Coronary artery (tissue), 2 donors: ENCODE results near the gene ZBTB39.

Experiments used
- DNase-seq: peaks from one replicate; pipeline ENCODE4 v3.0.0-alpha.2; 2017; ENCODE audit warnings: low spot score
- H3K27ac ChIP-seq, 2 donors: fragments of 200-600 bp; sonication (generic); one replicate each; pipeline ENCODE4 v1.5.1; 2016 to 2019
- H3K4me3 ChIP-seq: fragments of 200-600 bp; sonication (generic); 2 replicates; pipeline ENCODE4 v1.5.1; 2016; ENCODE audit warnings: mild to moderate bottlenecking, moderate library complexity
- TF ChIP-seq, protein P1 (sequence below): fragments of 200-600 bp; sonication (generic); IDR thresholded peaks from one replicate; pipeline ENCODE4 v1.5.1; 2019; ENCODE audit warnings: antibody characterized with exemption

The ZBTB39 gene

DNA sequence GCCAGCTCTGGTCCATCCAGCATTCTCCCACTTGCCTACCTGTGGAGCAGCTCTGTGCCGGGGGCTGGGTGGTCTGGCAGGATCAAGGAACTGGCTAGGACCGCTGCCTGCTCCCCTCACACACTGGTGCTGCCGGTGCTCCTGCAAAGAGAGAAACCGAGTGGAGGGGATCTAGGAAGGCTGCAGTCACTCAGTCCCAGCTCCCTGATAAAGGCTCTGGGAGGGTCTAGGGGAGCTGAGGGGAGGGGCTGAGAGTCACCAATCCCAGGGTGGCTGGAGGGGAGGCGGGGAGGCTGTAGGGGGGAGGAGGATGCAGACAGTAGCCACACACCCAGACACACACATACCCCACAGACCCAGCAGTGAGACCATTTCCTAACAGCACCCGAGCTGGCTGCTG lies 10.0 kb upstream of the ZBTB39 start, which contains the start of gene TAC3:
Gene TAC3 (minus strand): TSS at position 182 of the 400 bp plus-strand sequence. CDS start 732 bp downstream, outside the sequence.
- H3K27ac ChIP-seq = no peak within 1 kb of the TSS
- TF ChIP-seq, protein P1, sequence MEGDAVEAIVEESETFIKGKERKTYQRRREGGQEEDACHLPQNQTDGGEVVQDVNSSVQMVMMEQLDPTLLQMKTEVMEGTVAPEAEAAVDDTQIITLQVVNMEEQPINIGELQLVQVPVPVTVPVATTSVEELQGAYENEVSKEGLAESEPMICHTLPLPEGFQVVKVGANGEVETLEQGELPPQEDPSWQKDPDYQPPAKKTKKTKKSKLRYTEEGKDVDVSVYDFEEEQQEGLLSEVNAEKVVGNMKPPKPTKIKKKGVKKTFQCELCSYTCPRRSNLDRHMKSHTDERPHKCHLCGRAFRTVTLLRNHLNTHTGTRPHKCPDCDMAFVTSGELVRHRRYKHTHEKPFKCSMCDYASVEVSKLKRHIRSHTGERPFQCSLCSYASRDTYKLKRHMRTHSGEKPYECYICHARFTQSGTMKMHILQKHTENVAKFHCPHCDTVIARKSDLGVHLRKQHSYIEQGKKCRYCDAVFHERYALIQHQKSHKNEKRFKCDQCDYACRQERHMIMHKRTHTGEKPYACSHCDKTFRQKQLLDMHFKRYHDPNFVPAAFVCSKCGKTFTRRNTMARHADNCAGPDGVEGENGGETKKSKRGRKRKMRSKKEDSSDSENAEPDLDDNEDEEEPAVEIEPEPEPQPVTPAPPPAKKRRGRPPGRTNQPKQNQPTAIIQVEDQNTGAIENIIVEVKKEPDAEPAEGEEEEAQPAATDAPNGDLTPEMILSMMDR = no peak
- no peak for DNase-seq
- H3K4me3 ChIP-seq = no peak within 1 kb of the TSS

- Histone ChIP-seq H3K4me3 (no peak overlapping the region), H3K27ac (no peak overlapping the region)
- TF ChIP-seq, protein P1 = no peak
- no peak for DNase-seq
Observed at GRCh38 chr12:57012600-57013465, 6.5 kb upstream of the ZBTB39 start.

DNA sequence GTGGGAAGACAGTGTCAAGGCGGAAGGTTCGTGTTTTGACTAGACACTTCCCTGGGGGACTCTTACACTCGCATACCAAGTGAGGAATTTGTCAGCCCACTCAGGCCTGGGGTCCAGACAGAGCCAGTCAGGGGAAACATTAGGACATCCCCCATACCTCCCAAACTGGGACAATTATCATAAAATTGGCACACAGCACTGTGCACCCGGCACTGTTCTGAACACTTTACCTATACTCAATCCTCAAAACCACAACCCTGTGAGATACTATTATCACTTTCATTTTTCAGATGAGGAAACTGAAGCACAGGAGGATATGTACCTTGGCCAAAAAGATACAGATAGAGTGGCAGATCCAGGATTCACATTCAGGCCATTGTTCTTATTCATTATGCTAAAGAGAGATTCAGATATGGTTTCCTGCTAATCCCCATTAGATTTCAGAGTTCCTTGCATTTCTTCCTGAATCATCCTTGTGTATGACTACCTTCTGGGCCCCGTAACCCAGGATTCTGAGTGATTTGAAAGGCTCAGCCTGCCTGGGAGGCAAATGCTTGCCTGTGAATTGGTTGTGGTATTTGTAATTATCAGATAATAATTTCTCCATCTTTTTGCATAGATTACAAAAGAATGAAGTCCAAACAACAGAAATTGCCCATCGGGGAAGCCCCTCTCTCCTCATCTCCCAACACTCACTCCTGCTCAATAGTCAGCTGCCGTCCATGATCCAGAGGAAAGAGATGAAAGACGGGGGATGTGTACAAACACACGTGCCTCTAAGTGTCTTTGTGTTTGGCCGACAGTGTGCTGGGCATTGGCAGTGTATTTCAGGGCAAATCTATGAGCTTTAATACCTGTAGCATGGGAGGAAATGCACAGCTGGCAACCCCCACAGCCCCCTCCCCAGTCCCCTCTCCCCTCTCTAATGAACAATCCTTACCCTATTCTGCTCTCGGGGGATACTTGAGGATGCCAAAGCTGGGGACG lies 5.4 kb upstream of the ZBTB39 start:
- DNase-seq = no peak
- no peak overlapping the region for H3K4me3 ChIP-seq
- no peak overlapping the region for H3K27ac ChIP-seq
- TF ChIP-seq, protein P1 = no peak

GRCh38 chr12:57010627-57011247 lies 4.4 kb upstream of the ZBTB39 start:
- DNase-seq = no peak
- TF ChIP-seq, protein P1 = no peak

GRCh38 chr12:57009949-57010626 lies 3.7 kb upstream of the ZBTB39 start:
- TF ChIP-seq, protein P1 = no peak
- no peak for DNase-seq
- Histone ChIP-seq H3K4me3 (no peak overlapping the region), H3K27ac (no peak overlapping the region)

More at GRCh38 chr12:57010627-57011247, 4.4 kb upstream of the ZBTB39 start:
- H3K27ac ChIP-seq = no peak overlapping the region
- H3K4me3 ChIP-seq = no peak overlapping the region

DNA sequence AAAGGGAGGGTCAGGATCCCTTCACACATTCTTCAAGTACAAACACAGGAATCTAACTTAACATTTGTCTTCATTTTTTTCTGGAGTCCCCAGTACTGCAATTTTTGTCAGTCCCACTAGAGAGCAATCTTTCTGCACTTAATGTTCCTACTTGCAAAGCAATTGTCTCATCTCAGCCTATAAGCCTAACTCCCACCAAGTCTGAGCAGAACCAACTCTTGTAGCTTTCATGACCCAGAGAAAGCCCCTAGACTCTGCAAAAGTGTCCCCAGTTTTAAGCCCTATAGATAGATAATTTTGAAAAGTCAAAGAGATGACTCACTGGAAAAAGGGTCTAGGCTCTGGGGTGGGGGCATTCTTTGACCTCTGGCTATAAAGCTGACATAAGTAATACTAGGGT lies 1.8 kb upstream of the ZBTB39 start:
- TF ChIP-seq, protein P1 = no peak
- H3K27ac ChIP-seq = no peak overlapping the region
- no peak for DNase-seq
- H3K4me3 ChIP-seq = no peak overlapping the region
